Measurements from ENCODE around the gene CDH8.

DNA sequence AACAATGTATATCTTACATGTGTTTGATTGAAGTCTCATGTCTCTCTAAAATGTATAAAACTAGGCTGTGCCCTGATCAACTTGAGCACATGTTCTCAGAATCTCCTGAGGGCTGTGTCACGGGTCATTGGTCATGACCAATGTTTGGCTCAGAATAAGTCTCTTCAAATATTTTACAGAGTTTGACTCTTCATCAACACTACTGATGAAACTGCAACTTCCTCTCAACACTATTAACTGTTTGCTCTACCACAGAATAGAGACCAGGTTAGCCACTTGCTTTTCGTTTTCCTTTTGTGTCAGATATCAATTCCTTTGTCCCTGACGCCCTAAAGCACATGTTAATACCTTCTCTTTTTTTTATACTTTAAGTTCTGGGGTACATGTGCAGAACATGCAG, 358.1 kb downstream of the CDH8 start:
- TF ChIP-seq, protein P1, sequence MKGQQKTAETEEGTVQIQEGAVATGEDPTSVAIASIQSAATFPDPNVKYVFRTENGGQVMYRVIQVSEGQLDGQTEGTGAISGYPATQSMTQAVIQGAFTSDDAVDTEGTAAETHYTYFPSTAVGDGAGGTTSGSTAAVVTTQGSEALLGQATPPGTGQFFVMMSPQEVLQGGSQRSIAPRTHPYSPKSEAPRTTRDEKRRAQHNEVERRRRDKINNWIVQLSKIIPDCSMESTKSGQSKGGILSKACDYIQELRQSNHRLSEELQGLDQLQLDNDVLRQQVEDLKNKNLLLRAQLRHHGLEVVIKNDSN (IDR thresholded peaks at IDR 0.05; ENCODE audit: borderline replicate concordance, low read depth) = no peak
- TF ChIP-seq EZH2phosphoT487 (IDR thresholded peaks at IDR 0.05; ENCODE audit: borderline replicate concordance, low read depth) = no peak

Measured in SK-N-SH (cell line).